Posterior cingulate gyrus (tissue), 11 donors: ENCODE measurements around the gene ARHGAP9.

Experiments
- DNase-seq, 10 donors: peaks; one replicate each; pipeline versions ENCODE4 v3.0.0 to v3.0.0-alpha.2; 2020 to 2021; ENCODE audit warnings: mixed read lengths in 3 of 10
- intact Hi-C: fragments of 100-400 bp; cut with DNase I; formaldehyde crosslinking; loops from one replicate; pipeline ENCODE4 v1.15.1; 2023

The ARHGAP9 gene

DNA sequence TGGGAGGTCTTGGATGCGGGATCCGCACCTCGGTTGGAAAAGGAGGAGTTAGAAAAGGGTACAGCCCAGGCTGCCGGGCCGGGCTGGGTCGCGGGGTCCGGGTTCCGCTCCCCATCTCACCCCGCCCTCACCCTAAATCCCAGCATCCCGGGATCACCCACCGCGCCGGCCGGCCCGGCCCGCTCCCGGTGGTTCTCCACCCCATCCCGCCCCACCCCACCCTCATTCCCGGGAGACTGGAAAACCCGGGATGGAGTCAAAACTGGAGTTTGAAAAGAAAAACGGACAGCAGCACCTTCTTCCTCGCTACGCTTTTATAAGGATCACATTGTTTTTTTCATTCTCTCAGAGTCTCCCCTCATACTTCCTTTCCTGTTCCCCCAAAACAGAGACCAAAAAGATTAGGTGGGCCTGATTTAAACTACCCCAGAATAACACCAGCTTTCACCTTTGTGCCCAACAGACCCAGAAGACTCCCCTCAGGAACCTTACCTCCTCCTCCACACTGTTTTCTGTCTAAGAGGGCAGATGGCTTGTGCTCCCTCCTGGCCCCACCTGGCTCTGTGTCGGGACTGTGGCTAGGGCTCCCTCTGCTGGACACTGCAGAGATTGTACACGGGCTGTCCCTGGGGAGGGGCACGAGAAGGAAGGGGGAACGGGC, 17.3 kb downstream of the ARHGAP9 start:
- DNase-seq, result peak; percentile 65 to 96 (median 79)
- intact Hi-C loops, result no loop called here

GRCh38 chr12:57461917-57462250, 17.8 kb downstream of the ARHGAP9 start:
- no peak for DNase-seq
- intact Hi-C loops, result no loop called here

DNA sequence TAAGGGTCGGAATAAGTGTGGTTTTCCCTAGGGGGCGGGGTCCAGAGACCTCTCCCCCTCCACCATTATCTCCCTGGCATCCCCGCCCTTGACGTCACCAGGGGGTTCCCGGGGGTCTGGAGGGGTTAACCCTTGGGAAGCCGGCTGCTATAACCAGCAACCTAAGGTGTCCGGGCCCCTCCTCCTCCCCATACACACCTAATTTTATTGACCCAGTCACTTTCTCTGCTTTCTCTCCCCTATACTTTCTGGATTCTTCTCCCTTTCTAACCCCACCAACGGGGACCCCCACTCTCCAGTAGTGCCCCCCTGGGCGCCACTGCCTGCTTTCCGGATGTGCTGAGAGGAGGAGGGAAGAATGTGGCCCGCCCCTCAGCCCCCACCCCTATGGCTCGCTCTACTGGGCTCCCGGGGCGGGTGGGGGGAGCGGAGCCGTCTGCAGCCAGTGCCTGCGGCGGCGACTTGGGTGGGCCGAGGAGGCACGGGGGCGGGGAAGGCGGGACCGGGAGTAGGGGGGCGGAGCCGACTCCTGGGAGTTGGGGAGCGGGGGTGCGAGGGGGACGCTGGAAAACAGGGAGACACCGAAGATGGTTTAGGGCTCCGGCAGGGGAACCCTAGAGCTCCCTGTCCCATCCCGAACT, 18.3 kb downstream of the ARHGAP9 start:
- intact Hi-C loops, result no loop called here
- peak in 3 of 10 donors; percentile 29 to 77 (median 40) for DNase-seq

DNA sequence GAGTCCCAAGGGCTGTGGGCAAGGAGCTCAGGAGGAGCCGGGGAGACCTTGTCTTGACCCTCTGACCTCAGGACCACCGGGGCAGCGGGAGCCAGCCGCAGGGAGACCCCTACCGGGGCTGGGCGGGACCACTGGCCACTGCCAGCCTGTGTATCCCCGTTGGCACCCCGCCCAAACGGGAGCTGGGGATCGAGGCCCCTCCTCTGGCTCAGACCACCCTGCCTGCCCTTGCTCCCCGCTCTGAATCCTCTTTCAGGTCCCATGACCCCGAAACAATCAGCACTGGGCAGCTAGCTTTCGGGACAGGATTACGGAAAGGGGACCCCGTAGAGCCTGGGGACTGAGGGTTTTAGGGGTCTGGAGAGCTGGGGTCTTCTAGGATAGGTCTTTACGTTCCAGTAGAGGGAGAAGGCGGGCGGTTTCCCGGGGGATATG, 18.8 kb downstream of the ARHGAP9 start:
- intact Hi-C loops, result no loop called here
- peak in 1 of 10 donors; percentile 59 for DNase-seq

DNA sequence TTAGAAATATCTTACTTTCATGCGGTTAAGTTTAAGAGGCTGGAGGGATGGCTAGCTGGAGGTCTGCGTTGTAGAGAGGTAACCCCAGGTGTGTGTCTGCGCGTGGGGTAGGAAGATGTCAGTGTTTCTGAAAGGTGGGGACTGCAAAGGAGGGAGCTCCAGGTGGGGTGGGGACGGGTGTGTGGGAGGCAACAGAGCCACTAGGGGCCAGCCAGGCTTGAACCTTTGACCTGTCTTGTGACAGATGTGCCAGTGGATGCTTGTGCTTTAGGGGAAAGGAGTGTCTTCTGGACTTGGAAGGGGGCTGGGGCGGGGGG, 19.2 kb downstream of the ARHGAP9 start:
- no peak for DNase-seq
- intact Hi-C loops, result no loop called here

- intact Hi-C loops, result loop anchor here (2.0 kb wide), 1 partner anchor 29 kb away; the partner anchor contains the start of gene MARS1
- no peak for DNase-seq
These were observed 19.8 kb downstream of the ARHGAP9 start, which contains the start of gene GLI1 for GRCh38 chr12:57459750-57460467. GLI1 (plus strand) TSS chr12:57459785; CDS start chr12:57463692, 3,907 bp downstream.

DNA sequence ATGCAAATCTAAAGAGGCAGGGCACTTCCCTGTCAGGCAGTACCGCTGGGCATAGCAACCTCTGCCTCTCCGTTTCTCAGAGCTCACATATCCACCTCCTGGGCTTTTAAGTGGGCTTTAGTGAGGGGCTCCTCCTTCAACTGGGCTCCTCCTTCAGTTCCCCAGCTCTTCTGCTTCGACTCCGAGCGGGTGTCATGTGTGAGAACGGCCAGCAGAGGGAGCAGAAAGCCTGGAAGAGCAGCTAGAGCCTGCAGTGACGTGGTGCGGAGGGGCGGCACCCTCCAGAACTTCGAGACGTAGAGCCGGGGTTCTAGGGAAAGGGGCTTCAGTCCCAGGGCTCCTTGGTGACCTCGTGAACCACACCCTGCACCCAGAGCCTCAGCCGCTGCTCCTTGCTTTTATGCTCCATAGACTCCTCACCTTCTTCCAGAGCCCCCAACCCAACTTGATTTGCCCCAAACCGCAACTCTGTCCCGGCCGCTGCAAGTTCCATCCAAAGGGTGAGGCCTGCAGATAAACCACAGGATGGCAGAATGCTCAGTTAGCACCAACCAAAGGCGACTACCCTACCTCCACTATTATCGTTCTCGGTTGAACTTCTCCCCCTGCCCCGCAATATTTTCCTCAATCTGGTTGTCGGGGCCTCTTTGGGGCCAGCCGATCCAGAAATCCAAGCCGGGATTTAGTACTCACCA, 20.5 kb downstream of the ARHGAP9 start:
- DNase-seq, result peak; percentile 89 to 98 (median 94)
- intact Hi-C loops, result loop anchor here (2.0 kb wide), 1 partner anchor 30 kb away; the partner anchor contains the start of gene MARS1

DNA sequence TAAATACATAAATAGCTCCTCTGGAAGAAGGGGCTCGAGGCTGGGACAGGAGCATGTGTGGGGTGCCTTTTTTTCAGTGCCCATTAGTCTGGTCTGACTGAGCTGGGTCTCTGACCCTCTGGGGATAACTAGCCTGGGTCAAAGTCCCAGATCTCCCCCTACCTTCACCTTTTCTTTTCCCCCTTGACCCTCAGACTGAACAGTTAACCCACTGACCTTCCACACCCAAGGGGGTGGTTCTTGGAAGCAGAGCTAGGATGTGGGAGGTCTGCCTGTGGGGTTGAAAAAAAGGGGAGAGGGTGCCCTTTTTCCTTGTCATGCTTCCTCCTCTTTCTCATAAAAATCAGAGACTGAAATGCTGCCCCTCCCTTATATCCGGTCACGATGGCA, 21.0 kb downstream of the ARHGAP9 start:
- intact Hi-C loops, result loop anchor here (2.0 kb wide), 1 partner anchor 30 kb away; the partner anchor contains the start of gene MARS1
- DNase-seq, result no peak

DNA sequence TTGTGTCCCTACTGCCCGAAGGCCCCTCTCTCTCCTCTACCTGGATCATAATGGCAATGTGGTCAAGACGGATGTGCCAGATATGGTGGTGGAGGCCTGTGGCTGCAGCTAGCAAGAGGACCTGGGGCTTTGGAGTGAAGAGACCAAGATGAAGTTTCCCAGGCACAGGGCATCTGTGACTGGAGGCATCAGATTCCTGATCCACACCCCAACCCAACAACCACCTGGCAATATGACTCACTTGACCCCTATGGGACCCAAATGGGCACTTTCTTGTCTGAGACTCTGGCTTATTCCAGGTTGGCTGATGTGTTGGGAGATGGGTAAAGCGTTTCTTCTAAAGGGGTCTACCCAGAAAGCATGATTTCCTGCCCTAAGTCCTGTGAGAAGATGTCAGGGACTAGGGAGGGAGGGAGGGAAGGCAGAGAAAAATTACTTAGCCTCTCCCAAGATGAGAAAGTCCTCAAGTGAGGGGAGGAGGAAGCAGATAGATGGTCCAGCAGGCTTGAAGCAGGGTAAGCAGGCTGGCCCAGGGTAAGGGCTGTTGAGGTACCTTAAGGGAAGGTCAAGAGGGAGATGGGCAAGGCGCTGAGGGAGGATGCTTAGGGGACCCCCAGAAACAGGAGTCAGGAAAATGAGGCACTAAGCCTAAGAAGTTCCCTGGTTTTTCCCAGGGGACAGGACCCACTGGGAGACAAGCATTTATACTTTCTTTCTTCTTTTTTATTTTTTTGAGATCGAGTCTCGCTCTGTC, 22.8 kb downstream of the ARHGAP9 start:
- DNase-seq, result peak in 1 of 10 donors; percentile 30
- intact Hi-C loops, result no loop called here

DNA sequence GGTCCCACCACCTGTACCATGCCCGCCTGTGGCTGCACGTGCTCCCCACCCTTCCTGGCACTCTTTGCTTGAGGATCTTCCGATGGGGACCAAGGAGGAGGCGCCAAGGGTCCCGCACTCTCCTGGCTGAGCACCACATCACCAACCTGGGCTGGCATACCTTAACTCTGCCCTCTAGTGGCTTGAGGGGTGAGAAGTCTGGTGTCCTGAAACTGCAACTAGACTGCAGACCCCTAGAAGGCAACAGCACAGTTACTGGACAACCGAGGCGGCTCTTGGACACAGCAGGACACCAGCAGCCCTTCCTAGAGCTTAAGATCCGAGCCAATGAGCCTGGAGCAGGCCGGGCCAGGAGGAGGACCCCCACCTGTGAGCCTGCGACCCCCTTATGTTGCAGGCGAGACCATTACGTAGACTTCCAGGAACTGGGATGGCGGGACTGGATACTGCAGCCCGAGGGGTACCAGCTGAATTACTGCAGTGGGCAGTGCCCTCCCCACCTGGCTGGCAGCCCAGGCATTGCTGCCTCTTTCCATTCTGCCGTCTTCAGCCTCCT, 23.4 kb downstream of the ARHGAP9 start:
- peak in 1 of 10 donors; percentile 69 for DNase-seq
- intact Hi-C loops, result no loop called here

DNA sequence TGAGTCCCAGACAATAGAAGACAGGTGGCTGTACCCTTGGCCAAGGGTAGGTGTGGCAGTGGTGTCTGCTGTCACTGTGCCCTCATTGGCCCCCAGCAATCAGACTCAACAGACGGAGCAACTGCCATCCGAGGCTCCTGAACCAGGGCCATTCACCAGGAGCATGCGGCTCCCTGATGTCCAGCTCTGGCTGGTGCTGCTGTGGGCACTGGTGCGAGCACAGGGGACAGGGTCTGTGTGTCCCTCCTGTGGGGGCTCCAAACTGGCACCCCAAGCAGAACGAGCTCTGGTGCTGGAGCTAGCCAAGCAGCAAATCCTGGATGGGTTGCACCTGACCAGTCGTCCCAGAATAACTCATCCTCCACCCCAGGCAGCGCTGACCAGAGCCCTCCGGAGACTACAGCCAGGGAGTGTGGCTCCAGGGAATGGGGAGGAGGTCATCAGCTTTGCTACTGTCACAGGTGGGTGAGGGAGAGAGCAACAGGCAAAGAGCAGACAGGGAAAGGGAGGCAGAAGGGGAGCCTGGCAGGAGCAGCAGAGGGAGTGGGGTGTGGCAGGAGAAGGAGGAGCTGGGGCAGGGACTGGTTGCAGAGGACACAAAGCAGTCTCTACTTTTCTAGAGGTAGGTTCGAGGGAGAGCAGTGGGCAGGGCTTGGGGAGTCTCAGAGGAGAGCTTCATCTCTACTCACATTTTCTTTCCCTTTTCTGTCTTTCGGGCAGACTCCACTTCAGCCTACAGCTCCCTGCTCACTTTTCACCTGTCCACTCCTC, 24.1 kb downstream of the ARHGAP9 start:
- intact Hi-C loops, result no loop called here

GRCh38 chr12:57454566-57455373, 24.9 kb downstream of the ARHGAP9 start, which contains the start of gene INHBE:
INHBE (plus strand) TSS chr12:57455307; CDS start chr12:57455537, 230 bp downstream.
- DNase-seq, result peak in 1 of 10 donors; percentile 66
- intact Hi-C loops, result no loop called here

More for the DNA sequence above, 24.1 kb downstream of the ARHGAP9 start:
- no peak for DNase-seq

DNA sequence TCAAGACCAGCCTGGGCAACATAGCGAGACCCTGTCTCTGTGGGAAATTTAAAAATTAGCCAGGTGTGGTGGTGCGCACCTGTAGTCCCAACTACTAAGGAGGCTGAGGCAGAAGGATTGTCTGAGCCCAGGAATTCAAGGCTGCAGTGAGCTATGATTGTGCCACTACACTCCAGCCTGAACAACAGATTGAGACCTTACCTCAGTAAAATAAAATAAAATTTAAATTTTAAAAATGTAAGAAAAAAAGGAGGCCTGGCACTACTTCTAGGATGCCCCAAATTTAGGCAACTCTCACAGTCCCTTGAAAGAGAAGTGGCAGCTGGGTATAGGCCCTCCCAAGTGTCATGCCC, 25.5 kb downstream of the ARHGAP9 start:
- intact Hi-C loops, result no loop called here
- peak in 1 of 10 donors; percentile 49 for DNase-seq

- DNase-seq, result peak; percentile 69 to 97 (median 86)
- intact Hi-C loops, result loop anchor here (1.0 to 2.0 kb wide), 2 partner anchors 146 to 190 kb away; no protein-coding TSS in a partner anchor
These were observed 26.6 kb downstream of the ARHGAP9 start for GRCh38 chr12:57452937-57453509.

GRCh38 chr12:57452181-57452936, 27.3 kb downstream of the ARHGAP9 start:
- DNase-seq, result peak in 6 of 10 donors; percentile 36 to 92 (median 67)
- intact Hi-C loops, result loop anchor here (2.0 kb wide), 1 partner anchor 190 kb away; no protein-coding TSS in a partner anchor

DNA sequence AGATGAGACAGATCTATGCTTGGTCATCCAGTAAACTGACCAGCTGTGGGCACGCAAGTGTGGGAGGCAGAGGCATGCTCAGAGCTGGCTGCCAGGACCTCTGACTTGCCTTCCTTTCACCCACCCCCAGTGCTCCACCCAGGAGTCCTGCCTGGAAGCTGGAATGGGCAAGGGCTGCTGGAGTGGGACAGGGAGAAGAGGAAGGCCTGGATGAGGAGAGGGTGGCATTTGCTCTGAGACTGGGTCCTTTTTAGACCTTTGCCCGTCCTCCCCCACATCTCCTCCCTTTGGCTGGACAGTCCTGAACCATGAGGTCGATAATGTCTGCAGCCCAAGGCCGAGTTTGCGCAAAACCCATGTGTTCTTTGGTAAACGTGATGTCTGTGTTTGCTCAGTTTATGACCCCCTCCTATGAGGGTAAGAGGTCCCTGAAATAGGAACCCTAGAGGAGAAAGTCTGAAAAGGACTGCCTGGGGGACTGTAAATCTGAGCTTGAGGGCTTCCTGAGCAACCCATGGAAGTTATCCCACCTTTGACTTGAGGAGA, 28.4 kb downstream of the ARHGAP9 start:
- no peak for DNase-seq
- intact Hi-C loops, result no loop called here

DNA sequence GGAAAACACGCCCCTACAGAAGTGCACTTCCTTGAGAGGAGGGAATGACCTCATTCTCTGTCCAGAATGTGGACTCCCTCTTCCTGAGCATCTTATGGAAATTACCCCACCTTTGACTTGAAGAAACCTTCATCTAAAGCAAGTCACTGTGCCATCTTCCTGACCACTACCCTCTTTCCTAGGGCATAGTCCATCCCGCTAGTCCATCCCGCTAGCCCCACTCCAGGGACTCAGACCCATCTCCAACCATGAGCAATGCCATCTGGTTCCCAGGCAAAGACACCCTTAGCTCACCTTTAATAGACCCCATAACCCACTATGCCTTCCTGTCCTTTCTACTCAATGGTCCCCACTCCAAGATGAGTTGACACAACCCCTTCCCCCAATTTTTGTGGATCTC, 29.6 kb downstream of the ARHGAP9 start:
- DNase-seq, result no peak
- intact Hi-C loops, result no loop called here
